ENCODE measurements around the gene CRP.
"Not testable (repeated sequence)": the region's sequence is repeated elsewhere in the genome, so short reads cannot be mapped to it uniquely, and the experiment has no call there.

CRP gene, protein sequence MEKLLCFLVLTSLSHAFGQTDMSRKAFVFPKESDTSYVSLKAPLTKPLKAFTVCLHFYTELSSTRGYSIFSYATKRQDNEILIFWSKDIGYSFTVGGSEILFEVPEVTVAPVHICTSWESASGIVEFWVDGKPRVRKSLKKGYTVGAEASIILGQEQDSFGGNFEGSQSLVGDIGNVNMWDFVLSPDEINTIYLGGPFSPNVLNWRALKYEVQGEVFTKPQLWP

DNA sequence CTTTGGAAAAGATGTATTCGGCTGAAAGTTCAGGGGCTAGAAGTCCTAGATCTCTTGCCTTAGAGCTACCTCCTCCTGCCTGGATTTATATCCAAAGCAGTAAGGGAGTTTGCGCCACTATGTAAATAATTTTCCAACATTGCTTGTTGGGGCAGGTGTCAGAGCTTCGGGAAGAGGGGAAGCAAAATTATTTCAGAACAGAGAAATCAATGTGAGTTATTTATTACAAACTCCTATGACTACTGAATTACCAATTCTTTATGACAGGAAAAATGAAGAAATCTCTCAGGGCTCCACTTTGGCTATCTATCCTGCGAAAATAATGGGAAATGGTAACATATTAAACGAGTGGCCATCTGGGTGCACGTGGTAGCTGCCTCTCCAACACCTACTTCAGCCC, at the start of gene CRP:
CRP (minus strand) TSS at position 61 of the 400 bp plus-strand sequence. CDS start 104 bp downstream, outside the sequence.
- no peak for FAIRE-seq

DNA sequence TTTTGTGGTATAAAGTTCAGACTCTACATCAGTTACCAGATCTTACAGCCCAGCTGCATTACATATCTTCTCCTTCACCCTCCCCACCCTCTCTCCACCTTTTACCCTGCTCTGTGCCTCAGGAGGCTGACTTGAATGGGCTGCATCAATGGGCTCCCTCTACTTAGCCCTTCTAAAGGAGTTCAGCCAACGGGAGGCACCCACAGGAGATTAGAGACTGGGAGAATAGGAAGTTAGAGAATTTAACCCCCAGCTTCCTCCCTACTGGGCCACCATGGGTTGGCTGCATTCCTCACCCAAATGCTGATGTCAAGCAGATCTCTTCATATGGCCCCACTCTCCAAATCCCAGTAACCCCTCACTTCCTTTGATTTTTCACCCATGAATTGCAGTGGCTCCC, 49.3 kb upstream of the CRP start:
- FAIRE-seq: no peak

DNA sequence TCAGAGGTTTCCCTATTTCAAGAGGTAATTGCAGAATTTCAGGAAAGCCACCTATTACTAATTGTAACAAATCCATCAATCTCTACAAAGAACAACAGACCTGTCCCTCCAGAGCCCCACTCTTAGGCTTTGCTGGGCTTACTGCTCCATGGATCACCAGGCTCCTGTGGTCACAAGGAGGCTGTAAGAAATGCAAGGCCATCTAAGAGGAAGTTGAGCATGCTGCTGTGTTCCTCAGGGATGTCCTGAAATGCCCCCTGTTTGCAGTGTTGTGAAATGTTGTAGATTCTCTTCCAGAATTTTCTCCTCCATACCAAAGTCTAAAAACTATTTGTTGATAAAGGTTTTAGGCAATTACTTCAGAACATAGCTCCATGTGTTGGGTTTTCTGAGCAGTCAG, 42.0 kb upstream of the CRP start:
- FAIRE-seq: no peak

DNA sequence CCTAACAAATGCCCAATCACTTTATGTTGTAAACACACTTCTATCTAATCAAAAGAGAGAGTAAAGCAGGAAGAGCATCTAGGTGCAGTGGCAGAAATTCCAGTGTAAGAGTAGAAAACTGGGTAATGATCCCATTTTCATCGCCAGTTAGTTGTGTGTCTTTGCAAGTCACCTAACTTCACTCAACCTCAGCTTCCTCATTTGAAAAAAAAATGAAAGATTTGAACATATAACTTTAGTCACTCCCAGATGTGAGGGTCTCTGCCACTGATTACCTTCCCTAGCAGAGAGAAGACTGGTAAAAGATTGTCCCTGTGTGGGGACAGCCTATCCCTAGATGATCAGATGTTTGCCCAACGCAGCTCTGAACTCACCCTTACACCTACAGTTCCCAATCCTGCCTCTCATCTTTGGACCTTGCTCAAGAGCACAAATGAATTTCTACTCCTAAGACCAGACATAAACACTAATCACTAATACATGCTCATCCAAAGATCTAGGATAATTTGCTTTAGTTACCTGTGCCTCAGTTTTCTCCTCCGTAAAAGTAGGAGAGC, 41.1 kb upstream of the CRP start:
- FAIRE-seq: no peak

DNA sequence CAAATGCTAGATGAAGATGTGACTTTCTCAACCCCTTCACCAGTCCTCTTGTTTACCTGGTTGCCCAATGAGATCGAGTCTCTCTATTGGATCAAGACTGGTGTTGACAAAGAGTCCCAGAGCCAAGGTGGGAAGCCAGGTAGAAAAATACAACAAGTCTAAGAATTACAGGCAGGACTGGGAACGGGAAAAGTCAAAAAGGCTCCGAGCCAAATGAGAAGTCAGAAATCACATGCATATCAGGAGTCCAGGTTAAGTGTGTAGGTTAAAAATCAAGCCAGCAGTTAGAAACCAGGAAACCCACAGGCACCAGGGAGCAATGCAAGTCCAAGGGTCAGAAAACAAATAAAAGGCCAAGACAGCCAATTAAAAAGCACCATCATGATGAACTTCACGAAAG, 39.0 kb upstream of the CRP start:
- no peak for FAIRE-seq

DNA sequence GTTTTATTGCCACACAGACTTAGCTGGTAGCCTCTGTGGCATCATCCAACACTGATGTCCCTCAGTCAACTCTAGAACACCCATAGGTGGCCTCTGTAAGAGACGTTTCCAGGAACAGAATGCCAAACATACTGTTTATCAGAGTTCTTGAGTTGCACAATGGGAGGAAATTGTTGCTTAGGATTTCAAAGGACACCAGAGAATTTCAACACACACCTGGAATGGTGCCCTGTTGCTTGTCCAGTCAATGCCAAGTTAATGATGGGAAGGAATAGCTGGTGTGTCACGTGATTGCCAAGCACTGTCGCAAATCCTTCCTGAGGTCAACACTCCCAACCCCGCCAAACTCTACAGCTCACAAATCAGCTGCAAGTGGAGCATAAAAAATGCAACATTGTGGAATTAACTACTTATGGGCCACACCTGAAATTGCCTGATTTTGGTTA, 37.8 kb upstream of the CRP start:
- no peak for FAIRE-seq

DNA sequence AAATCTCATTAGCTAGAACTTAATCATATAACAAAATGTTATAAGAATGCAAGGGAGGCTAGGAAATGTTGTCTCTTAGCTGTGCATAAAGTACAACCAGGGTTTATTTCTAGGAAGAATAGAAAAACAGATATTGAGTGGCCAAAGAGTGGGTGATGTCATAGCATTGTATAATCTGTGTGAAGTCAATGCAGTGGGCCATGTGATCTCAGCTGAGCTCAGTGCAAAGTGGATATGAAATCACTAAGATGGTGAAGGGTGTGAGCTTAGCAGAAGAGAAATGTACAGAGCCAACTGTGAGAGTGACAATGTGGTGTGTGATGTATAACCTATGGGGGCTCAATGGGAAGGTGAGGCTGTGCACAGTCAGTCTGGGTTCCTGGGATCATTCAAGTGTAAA, 36.6 kb upstream of the CRP start:
- FAIRE-seq: no peak

DNA sequence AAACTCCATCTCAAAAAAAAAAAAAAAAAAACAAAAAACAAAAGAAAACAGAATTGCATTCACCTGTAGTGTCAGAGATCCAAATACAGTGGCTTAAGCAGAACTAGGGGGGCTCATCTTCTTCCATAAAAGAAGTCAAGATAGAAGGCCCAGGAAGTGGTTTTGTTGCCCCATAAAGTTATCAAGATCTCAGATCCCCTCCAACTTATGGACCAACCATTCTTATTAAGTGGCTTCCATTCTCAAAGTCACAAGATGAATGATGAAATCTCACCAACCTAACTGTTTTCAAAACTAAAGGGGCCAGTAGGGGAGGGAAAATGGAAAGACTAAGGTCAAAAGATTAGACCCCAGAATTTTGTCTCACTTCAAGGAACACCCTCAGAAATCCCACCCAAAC, 36.2 kb upstream of the CRP start:
- FAIRE-seq: no peak

DNA sequence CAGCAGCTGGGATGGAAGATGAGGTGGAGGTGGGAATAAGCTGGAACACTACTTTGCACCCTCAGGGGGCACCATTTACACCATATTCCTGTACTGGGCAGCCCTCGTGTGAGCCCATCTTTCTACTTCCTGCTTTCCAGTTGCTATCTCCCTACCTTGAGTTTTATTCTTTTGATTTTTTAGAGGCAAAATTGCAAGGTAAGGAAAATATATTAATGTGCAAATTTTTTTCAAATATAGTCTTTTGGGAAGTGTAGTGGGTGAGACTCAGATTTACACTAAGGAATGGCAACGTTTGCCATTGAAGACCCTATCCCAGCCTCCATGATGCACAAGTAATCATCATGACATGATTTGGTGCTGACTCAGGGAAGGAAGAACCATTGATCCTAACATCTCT, 35.2 kb upstream of the CRP start:
- no peak for FAIRE-seq

DNA sequence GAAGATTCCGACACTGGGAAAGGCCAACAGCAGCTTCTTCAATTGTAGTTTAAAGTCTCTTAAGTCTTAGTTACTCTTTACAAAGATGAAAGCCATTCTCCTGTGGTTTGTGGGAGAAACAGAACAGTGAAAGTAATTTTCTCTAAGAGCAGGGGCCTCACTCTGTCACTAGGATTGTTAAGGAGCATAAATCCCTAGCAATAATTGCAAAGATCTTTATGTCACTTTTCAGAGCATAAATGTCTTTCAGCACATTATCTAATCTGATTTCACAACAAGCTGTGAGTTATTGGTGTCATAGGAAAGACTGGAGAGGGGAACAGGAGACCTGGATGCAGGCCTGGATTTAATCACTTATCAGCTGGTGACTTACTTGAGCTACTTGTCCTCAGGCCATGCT, 34.0 kb upstream of the CRP start:
- FAIRE-seq: no peak

DNA sequence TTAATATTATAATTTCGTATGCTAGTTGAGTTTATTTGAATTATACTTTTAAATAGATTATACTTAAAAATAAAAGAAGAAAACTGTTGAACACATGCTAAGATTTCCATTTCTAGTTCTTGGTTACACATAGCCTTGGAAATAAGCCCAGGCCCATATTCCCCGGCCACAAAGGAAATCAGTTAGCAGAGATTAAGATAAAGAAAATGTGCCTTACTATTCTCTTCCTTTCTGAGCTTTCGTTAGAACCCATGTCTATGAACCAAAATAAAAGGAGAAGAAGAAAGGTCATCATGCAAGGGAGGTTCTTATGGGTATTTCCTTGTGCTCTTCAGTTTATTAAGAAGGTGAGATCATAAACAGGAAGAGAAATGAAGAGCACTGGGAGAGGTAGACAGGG, 32.3 kb upstream of the CRP start:
- FAIRE-seq: no peak

DNA sequence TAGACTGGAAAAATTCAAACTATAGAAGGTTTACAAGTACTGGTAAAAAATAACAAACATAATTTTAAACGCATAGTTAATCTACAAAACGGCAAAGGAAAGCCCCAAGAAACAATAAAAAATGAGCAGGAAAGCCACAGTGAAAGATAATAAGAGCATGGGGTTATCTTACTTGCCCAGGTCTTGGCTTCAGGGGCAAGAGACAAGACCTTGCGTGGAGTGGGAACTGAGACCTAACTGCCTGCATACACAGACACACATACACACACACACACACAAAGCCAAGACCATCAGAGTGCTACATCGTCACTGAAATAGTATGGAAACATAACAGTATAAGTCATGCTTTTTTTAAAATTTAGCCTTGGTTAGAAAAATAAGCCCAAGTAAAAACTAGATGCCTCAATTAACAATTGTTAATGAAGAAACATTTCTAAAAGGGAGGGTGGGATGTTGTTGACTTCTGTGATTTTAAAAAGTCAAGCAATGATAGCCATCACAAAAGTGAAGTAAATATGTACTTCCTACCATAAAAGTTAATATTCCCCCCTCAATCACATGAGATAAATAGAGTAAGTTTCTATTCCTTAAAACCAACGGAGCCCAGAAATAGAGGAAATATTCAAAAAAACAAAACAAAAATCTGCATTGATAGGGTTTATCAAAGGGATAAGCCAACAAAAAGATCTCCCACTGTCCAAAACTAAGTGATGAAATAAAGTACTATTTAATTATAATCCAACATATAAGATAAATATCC, 29.4 kb upstream of the CRP start:
- FAIRE-seq: no peak

DNA sequence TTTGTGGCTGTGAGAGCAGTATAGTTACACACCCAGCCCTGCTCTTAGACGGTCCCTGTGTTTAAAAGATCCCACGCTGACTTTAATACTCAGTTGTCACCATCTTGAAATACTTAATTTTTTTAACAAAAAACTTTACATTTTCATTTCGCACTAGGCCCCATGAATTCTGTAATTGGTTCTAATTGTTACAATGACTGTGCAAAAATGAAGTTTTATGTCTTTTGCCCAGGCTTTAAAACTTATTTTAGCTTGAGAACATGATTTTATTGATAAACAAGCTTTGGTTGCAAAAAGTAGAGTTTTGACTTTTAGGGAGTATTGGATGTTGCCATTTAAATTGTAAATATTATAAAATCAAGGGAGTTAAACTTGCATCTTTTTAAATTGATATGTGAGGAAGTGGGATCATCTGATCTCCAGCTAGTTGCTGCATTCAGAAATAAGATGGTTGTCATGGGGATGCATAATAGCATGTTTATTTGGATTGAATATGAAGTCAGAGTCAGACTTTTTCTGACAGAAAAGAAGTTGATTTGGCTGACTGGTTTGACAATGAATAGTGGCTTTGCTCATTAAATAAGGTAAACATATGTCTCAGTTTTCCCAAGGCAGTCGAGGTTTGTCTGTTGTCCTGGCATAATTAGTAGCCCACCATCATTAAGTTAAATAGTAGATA, 23.0 kb upstream of the CRP start:
- FAIRE-seq: no peak

DNA sequence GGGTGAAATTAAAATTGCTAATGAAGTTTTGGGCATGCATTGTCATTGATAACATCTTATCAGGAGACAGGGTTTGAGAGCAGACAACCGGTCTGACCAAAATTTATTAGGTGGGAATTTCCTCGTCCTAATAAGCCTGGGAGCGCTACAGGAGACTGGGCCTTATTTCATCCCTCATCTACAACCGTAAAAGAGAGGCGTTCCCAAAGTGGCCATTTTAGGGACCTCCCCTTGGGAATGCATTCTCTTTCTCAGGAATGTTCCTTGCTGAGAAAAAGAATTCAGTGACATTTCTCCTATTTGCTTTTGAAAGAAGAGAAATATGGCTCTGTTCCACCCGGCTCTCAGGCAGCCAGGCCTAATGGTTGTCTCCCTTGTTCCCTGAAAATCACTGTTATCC, 8.8 kb upstream of the CRP start:
- FAIRE-seq: not testable (repeated sequence)

DNA sequence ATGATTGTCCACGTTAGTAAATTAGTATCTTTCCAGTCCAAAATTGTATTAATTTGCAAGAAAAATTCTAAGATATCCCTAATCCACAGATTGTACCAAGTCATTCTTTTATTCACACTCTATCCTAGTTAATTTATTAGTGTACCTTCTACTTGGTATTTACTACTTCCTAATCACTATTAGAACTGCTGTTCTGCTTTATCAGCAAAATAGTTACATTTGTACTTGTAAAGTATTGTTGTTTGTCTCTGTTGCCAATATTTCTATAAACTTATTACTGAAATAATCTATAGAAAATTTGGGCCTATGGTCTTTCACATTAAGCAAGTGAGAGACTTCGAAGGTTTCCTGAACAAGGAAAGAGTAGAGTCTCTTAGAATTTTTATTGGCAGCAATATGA, 5.6 kb upstream of the CRP start:
- FAIRE-seq: no peak

DNA sequence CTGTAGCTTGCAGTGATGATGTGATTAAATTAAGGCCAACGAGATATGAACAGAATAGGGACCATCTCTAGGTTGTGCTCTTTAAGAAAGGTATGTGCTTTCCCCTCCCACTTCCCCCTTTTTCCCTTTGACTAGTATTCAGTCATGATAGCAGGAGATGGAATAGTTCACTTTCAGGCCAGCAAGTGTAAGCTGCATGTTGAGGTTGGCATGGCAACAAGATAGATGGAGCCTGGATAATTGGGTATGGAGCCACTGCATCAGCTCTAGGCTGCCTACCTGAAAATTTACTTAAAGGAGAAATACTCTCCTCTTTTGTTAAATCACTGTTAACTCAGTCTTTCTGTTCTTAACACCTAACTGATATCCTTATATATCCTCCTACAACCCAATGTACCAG, 1.5 kb upstream of the CRP start:
- FAIRE-seq: no peak

DNA sequence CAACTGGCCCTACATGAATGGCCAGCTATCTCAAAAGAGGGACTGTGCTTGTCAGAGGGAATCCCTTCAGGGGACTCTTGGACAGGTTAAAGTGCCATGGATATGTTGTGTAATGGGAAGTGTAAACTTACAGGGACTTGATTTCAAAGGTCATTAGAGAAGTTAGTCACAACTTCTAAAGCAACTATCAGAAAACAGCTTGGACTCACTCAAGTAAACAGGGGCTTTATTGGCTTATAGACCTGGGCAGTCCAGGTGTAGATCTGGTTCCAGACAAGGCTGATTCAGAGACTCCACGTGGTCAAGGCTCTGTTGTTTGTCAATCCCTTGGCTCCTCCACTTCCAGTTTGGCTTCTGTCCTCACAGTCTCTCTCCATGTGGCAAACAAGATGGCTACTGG, 2.3 kb downstream of the CRP start:
- no peak for FAIRE-seq

DNA sequence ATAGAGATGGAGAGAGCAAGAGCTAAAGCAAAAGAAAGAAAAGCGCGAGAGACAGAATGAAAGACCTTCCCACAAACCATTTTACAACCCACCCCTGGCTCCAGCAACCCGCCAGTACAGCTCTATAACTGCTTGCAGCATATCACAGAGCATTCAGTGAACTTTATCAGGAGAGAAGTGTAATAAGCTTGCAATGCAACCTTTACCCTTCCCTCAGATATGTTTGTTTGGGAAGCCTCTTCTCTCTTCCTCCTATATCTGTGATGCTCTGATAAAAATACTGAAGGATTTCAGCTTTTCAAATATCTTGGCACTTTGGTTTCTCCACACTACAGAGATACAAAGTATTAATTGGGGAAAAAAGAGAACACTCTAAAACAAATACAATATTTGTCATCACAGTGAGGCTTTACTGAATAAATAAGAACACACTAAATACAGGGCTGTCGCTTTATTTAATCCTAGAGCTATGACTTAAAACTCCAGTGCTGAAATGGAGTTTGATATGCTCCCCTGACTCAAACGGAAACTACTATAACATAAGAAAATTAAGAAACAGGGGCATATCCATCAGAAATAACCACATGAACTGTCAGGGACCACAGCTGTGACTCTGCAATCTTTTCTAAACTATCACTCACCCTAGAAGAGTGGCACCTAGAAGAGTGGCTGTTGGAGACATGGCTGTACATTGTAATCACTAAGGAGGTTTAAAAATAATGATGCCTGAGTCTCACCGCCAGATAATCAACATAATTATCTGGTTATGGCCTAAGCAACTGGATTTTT, 6.7 kb downstream of the CRP start:
- FAIRE-seq: no peak

DNA sequence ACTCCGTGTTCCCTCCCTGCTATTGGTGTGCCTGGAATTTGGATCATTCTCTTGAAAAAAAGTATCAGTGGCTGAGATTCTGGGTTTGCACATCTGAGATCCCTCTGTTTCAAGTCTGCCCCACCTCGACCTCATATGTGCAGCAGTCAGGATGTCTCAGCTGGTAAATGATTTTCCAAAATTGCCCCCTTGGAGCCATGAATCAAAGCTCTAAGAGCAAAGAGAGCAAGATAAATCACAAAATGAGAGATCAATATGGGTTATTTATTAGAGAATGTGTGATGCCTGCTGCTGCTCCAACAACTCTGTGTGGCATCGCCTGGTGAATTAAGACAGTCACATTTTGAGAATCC, 8.5 kb downstream of the CRP start:
- FAIRE-seq: no peak

DNA sequence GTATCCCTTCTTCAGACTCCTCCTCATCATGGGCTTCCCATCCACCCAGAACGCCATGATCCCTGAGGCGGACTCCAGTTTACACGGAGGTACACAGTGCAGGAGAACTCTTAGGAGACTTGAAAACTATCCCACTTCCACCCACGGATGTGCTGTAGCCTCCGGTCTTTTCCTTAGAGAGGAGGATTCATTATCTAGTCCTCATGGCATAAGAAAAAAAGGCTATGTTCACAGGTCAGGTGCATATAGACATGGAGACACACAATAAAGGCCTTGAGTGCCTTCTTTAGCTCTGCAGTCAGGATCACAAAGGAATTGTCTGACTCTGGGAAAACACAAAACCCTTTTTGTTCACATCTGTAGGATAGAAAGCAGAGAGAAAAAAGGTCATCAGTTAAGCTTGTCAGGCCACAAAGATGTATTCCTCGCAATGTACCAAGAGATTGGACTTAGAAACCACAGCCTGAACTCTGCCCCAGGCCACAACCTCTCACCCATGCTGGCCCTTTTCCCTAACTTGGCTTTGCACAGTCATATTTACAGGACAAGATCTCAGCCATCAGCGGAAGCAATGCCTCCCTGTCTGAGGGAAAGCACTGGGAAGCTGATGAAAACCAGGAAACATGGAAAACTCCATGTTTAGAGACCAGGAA, 9.0 kb downstream of the CRP start:
- no peak for FAIRE-seq

DNA sequence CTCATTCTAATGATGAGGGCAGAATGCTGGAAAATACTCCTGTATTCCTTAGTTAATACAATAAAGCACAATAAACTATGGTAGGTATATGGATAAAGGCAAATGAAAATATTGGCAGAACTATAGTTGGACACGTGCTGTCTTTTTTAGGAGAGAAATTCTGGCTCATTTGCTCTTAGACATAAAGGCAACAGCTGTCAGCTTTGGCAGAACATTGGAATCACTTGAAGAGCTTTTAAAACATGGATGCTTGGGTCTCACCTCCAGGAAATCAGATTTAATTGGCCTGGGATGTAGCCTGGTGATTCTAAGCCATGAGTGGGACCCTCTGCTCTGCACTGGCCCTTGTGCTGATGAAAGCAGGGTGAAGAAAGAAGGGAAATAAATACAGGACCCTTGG, 9.9 kb downstream of the CRP start:
- no peak for FAIRE-seq

DNA sequence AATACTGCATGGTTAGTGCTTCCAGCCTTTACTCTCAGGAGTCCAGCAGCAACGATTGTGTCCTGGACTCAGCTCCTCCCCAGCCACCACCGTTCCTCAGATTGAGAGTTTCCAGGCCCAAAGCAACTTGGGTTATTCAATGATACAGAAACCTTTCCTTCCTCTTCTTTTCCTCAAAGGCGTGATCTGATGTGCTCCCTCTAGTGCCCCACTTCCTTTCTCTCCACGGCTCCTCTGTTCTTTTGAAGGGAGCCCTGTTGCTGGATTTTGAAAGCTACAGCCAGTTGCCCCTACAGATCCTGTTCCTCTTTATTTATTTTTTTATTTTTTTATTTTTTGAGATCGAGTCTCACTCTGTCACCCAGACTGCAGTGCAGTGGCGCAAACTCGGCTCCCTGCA, 14.1 kb downstream of the CRP start:
- no peak for FAIRE-seq

DNA sequence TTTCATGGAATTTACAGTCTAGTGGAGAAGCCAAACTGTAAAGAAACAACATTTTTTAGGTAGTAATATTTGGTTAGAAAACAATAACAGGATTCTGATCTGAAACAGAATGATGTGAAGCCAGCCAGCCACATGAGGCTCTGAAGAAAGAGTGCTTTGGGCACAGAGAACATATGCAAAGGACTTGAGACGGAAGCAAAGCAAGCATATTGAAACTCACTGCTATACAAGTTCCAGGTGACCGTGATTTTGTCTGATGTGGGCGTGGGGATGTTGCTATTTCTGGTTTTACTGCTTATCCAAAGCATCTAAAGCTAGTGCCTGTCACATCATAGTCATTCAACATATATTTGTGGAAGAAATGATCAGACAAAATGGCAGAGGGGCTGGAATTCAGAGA, 14.7 kb downstream of the CRP start:
- FAIRE-seq: no peak

Measured in A204.1 (cell line).